ENCODE results near the gene TTPAL. TPM values are rescaled to one million over a fixed set of nuclear protein-coding genes. Genes with fewer than 3 reads are reported as not detected.

TTPAL gene
- total RNA-seq, 1 experiment from 2014 or later = 20.4 TPM

DNA sequence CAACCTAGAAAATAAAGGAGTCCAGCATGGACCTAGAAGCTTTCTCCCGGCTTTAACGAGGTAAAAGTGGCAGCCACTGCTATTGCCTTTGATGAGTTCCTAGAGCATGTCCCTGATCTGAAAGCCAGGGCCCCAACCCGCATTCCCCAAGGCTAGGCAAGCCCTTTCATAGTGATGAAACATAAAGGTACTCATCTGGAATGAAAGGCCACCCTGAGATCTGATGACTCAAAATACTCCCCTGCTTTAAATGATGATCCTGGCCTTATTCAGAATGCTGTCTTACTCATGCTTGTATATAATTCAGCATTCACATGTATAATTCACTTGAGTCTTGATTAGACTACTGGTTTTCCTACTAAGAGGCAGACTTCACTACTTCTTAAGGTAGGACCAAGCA lies 21.3 kb downstream of the TTPAL start:
- intact Hi-C loops (cut with micrococcal nuclease) = no loop called here
- DNase-seq (ENCODE audit: low read depth, low spot score) = peak; percentile 39
- POLR2A ChIA-PET = no interaction called here

More for the DNA sequence above, 21.3 kb downstream of the TTPAL start:
- Histone ChIP-seq H3K4me3 (replicated peaks in 1 of 2; ENCODE audit: low read depth in 1 of 2, low read length in 2 of 2) (no peak overlapping the region), H3K27me3 (ENCODE audit: insufficient read depth, low read length) (no peaks in the 10 kb centered on the region), H3K9ac (ENCODE audit: low read length) (no peak overlapping the region), H3K79me2 (ENCODE audit: insufficient read depth, low read length) (no peaks in the 10 kb centered on the region), H3K36me3 (ENCODE audit: control insufficient read depth in 1 of 2, insufficient read depth in 2 of 2, low read length in 2 of 2) (peaks cover 11 to 28% of the 10 kb centered on the region in 2 experiments; a peak in 2 of 4 replicates), H3K4me1 (ENCODE audit: control insufficient read depth in 1 of 2, insufficient read depth in 2 of 2, low read length in 2 of 2) (peaks cover 0 to 39% of the 10 kb centered on the region in 2 experiments; a peak in 3 of 4 replicates), H3K27ac (ENCODE audit: low read depth, low read length) (no peak overlapping the region; the same call in 1 of the 2 replicates), H2AFZ (ENCODE audit: low read depth, low read length, poor library complexity, severe bottlenecking) (no peak overlapping the region), H3K9me2 (ENCODE audit: insufficient read depth) (no peaks in the 10 kb centered on the region), H3K9me3 (ENCODE audit: control insufficient read depth in 1 of 2, insufficient read depth in 1 of 2, low read depth in 1 of 2, low read length in 2 of 2) (no peaks in the 10 kb centered on the region), H3K4me2 (ENCODE audit: low read length) (peak overlapping the region; percentile 36), H4K20me1 (ENCODE audit: insufficient read depth) (no peaks in the 10 kb centered on the region)
- BruUV-seq (replicated peaks) = no TSS peak
- ATAC-seq = peak; percentile 57
- no peak for TF ChIP-seq CTCF (IDR thresholded peaks at IDR 0.05 in 2 of 3, conservative IDR thresholded peaks at IDR 0.05 in 1 of 3; ENCODE audit: borderline replicate concordance in 1 of 3, insufficient read depth in 1 of 3, low read depth in 2 of 3, low read length in 2 of 3)
- peak; percentile 44 for TF ChIP-seq JUND (IDR thresholded peaks at IDR 0.05)
- no peak for TF ChIP-seq EZH2phosphoT487 (IDR thresholded peaks at IDR 0.05; ENCODE audit: borderline replicate concordance)
- TF ChIP-seq ATF3 (IDR thresholded peaks at IDR 0.05) = 0 out of 2 replicates have a peak, but pooled peaks have one; percentile 33
- no peak for TF ChIP-seq RAD21 (IDR thresholded peaks at IDR 0.05; ENCODE audit: low read depth)
- TF ChIP-seq SP1 (IDR thresholded peaks at IDR 0.05; ENCODE audit: low read depth) = peak; percentile 21; the same call in 1 of the 2 replicates
- peak; percentile 61 for TF ChIP-seq CEBPB (IDR thresholded peaks at IDR 0.05; ENCODE audit: low read depth)
- no peak for TF ChIP-seq POLR2A (IDR thresholded peaks at IDR 0.05; ENCODE audit: borderline replicate concordance, extremely low read depth, insufficient read depth, insufficient read length)
- peak; percentile 69 for TF ChIP-seq FOSL1 (IDR thresholded peaks at IDR 0.05; ENCODE audit: low read depth)
- CTCF ChIA-PET = no interaction called here
- RAD21 ChIA-PET (ENCODE audit: low non-redundant PET in 1 of 2, low total read pairs in 2 of 2, uncharacterized antibody in 2 of 2, unreplicated experiment in 2 of 2) = no interaction called here

Measured in HCT116 (cell line).